Panc1 (cell line): ENCODE data around the gene USP24. TPM values are rescaled to one million over a fixed set of nuclear protein-coding genes. Genes with fewer than 3 reads are reported as not detected.

Experiments
- microRNA-seq: library from miRNA; unstranded; fragments of <30 nt; microRNA quantifications from one replicate; pipeline ENCODE4 v1.1.0, GENCODE V29; 2020; ENCODE audit not compliant: unreplicated experiment
- total RNA-seq: library from RNA; stranded (reverse); gene quantifications from one replicate; pipeline ENCODE4 v1.2.1, GENCODE V29; 2021; ENCODE audit not compliant: unreplicated experiment

The USP24 gene
- total RNA-seq, 1 experiment from 2014 or later: 52.2 TPM

Small RNA genes lying within 50 kb of the gene (microRNA-seq; reads per million reads assigned to microRNA genes)
- not detected for gene MIR4422

Other genes with a start within 250 kb of the USP24 start
- gene TMEM61, start 234.7 kb downstream of the USP24 start, total RNA-seq: not detected
- not detected for gene BSND, start 216.4 kb downstream of the USP24 start, total RNA-seq
- gene PCSK9, start 175.8 kb downstream of the USP24 start, total RNA-seq: 0.26 TPM